HEK293 (cell line): ENCODE data around the gene H2AZ2.

ENCODE experiments used
- KLF16 ChIP-seq: fragments of 450-650 bp; formaldehyde crosslinking; IDR thresholded peaks from 2 replicates; pipeline ENCODE4 v1.5.1; 2017; ENCODE audit warnings: missing biosample characterization, missing genetic modification characterization
- KLF7 ChIP-seq: fragments of 450-650 bp; formaldehyde crosslinking; IDR thresholded peaks from 2 replicates; pipeline ENCODE4 v1.5.1; 2016; ENCODE audit warnings: missing biosample characterization, missing genetic modification characterization, borderline replicate concordance
- REST ChIP-seq: fragments of 450-650 bp; formaldehyde crosslinking; IDR thresholded peaks from 2 replicates; pipeline ENCODE4 v1.5.1; 2016; ENCODE audit warnings: missing biosample characterization, missing genetic modification characterization
- TCF7L2 ChIP-seq: IDR thresholded peaks from 2 replicates; pipeline ENCODE4 v1.6.1; 2011; ENCODE audit warnings: low read depth, mild to moderate bottlenecking, inconsistent platforms, low read length, moderate library complexity, borderline replicate concordance
- ZFP37 ChIP-seq: fragments of 450-650 bp; formaldehyde crosslinking; IDR thresholded peaks from 2 replicates; pipeline ENCODE4 v1.5.1; 2016; ENCODE audit warnings: missing biosample characterization, missing genetic modification characterization
- ZNF121 ChIP-seq: fragments of 450-650 bp; formaldehyde crosslinking; IDR thresholded peaks from 2 replicates; pipeline ENCODE4 v1.5.1; 2016; ENCODE audit warnings: missing biosample characterization, missing genetic modification characterization
- ZNF274 ChIP-seq, 2 experiments: fragments of 200-500 bp in 1 of 2; fragments of 450-650 bp in 1 of 2; sonication (Bioruptor generic) in 1 of 2; formaldehyde crosslinking in 1 of 2; IDR thresholded peaks; 2 replicates each; pipeline versions ENCODE4 v1.5.1 to v1.6.1; 2014 to 2016; ENCODE audit warnings: borderline replicate concordance in 1 of 2, inconsistent platforms in 1 of 2, low read length in 1 of 2, missing biosample characterization in 1 of 2, missing genetic modification characterization in 1 of 2
- ZNF394 ChIP-seq: fragments of 450-650 bp; formaldehyde crosslinking; IDR thresholded peaks from 2 replicates; pipeline ENCODE4 v1.5.1; 2016; ENCODE audit warnings: missing biosample characterization, missing genetic modification characterization, mild to moderate bottlenecking, moderate library complexity, borderline replicate concordance
- ZNF510 ChIP-seq: fragments of 450-650 bp; formaldehyde crosslinking; IDR thresholded peaks from 2 replicates; pipeline ENCODE4 v1.5.1; 2018; ENCODE audit warnings: mild to moderate bottlenecking, missing genetic modification characterization, missing biosample characterization; ENCODE audit not compliant: insufficient replicate concordance
- ZNF514 ChIP-seq: fragments of 450-650 bp; formaldehyde crosslinking; IDR thresholded peaks from 2 replicates; pipeline ENCODE4 v1.5.1; 2016; ENCODE audit warnings: missing biosample characterization, missing genetic modification characterization
- ZNF558 ChIP-seq: fragments of 450-650 bp; formaldehyde crosslinking; IDR thresholded peaks from 2 replicates; pipeline ENCODE4 v1.5.1; 2016; ENCODE audit warnings: missing biosample characterization, missing genetic modification characterization
- ZNF707 ChIP-seq: fragments of 450-650 bp; formaldehyde crosslinking; IDR thresholded peaks from 2 replicates; pipeline ENCODE4 v1.5.1; 2016; ENCODE audit warnings: missing biosample characterization, missing genetic modification characterization
- TF ChIP-seq, protein P1 (sequence below): fragments of 450-650 bp; formaldehyde crosslinking; IDR thresholded peaks from 2 replicates; pipeline ENCODE4 v1.5.1; 2016; ENCODE audit warnings: missing biosample characterization, missing genetic modification characterization

- TF ChIP-seq, protein P1, sequence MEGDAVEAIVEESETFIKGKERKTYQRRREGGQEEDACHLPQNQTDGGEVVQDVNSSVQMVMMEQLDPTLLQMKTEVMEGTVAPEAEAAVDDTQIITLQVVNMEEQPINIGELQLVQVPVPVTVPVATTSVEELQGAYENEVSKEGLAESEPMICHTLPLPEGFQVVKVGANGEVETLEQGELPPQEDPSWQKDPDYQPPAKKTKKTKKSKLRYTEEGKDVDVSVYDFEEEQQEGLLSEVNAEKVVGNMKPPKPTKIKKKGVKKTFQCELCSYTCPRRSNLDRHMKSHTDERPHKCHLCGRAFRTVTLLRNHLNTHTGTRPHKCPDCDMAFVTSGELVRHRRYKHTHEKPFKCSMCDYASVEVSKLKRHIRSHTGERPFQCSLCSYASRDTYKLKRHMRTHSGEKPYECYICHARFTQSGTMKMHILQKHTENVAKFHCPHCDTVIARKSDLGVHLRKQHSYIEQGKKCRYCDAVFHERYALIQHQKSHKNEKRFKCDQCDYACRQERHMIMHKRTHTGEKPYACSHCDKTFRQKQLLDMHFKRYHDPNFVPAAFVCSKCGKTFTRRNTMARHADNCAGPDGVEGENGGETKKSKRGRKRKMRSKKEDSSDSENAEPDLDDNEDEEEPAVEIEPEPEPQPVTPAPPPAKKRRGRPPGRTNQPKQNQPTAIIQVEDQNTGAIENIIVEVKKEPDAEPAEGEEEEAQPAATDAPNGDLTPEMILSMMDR, result no peak
- TF ChIP-seq ZNF121 (tag by site-specific recombination) (no peak), ZNF274 (IDR thresholded peaks at IDR 0.05; ENCODE audit: low read length) (no peak), ZNF274 (tag by site-specific recombination; IDR thresholded peaks at IDR 0.05; ENCODE audit: borderline replicate concordance) (no peak), KLF7 (tag by site-specific recombination) (no peak), TCF7L2 (no peak), ZNF394 (no peak), KLF16 (tag by site-specific recombination) (no peak), ZNF510 (tag by site-specific recombination) (no peak), REST (tag by site-specific recombination) (no peak), ZNF707 (tag by site-specific recombination) (no peak), ZNF558 (no peak), ZNF514 (no peak), ZFP37 (no peak)
Measured at GRCh38 chr7:44894888-44895580, 47.1 kb upstream of the H2AZ2 start.
